NCI-H1694 treated with DMSO at 0.1 percent for 48 hours (cell line): ENCODE results near the gene RBM33.

Experiments used
- DNase-seq: peaks from one replicate; lab custom pipeline; 2025; lab: John Stamatoyannopoulos, UW

RBM33 gene

GRCh38 chr7:155770241-155770640 lies 125.8 kb downstream of the RBM33 start:
- DNase-seq, result no peak

GRCh38 chr7:155773531-155773930 lies 129.1 kb downstream of the RBM33 start:
- no peak for DNase-seq

- no peak for DNase-seq
These were observed 130.5 kb downstream of the RBM33 start for GRCh38 chr7:155774947-155775346.

- DNase-seq, result no peak
These were observed 131.2 kb downstream of the RBM33 start for GRCh38 chr7:155775691-155776090.

GRCh38 chr7:155776606-155777005 lies 132.1 kb downstream of the RBM33 start:
- DNase-seq, result no peak

GRCh38 chr7:155778349-155778748 lies 133.9 kb downstream of the RBM33 start:
- no peak for DNase-seq

GRCh38 chr7:155780884-155781283 lies 136.4 kb downstream of the RBM33 start:
- no peak for DNase-seq

GRCh38 chr7:155781433-155781832 lies 137.0 kb downstream of the RBM33 start:
- DNase-seq, result no peak

GRCh38 chr7:155782466-155782865 lies 138.0 kb downstream of the RBM33 start:
- no peak for DNase-seq

GRCh38 chr7:155785536-155785935 lies 141.1 kb downstream of the RBM33 start:
- DNase-seq, result no peak

GRCh38 chr7:155786491-155786890 lies 142.0 kb downstream of the RBM33 start:
- DNase-seq, result no peak

GRCh38 chr7:155787171-155787851 lies 142.8 kb downstream of the RBM33 start:
- no peak for DNase-seq

- no peak for DNase-seq
These were observed 144.1 kb downstream of the RBM33 start for GRCh38 chr7:155788616-155789000.

- no peak for DNase-seq
These were observed 144.7 kb downstream of the RBM33 start for GRCh38 chr7:155789001-155789725.

GRCh38 chr7:155790666-155791065 lies 146.2 kb downstream of the RBM33 start:
- DNase-seq, result no peak

GRCh38 chr7:155791214-155791737 lies 146.8 kb downstream of the RBM33 start:
- DNase-seq, result no peak

GRCh38 chr7:155791836-155792235 lies 147.4 kb downstream of the RBM33 start:
- no peak for DNase-seq

- no peak for DNase-seq
These were observed 148.0 kb downstream of the RBM33 start for GRCh38 chr7:155792315-155792960.

- DNase-seq, result no peak
These were observed 148.6 kb downstream of the RBM33 start for GRCh38 chr7:155792999-155793560.

- no peak for DNase-seq
These were observed 149.3 kb downstream of the RBM33 start for GRCh38 chr7:155793720-155794119.

- DNase-seq, result no peak
These were observed 149.7 kb downstream of the RBM33 start for GRCh38 chr7:155794196-155794595.

GRCh38 chr7:155795401-155795800 lies 150.9 kb downstream of the RBM33 start:
- DNase-seq, result no peak

- no peak for DNase-seq
These were observed 151.5 kb downstream of the RBM33 start for GRCh38 chr7:155795951-155796350.
